ENCODE measurements around the gene SSTR1.

GRCh38 chr14:38204719-38205115, 3.0 kb upstream of the SSTR1 start:
- TF ChIP-seq, protein P1, sequence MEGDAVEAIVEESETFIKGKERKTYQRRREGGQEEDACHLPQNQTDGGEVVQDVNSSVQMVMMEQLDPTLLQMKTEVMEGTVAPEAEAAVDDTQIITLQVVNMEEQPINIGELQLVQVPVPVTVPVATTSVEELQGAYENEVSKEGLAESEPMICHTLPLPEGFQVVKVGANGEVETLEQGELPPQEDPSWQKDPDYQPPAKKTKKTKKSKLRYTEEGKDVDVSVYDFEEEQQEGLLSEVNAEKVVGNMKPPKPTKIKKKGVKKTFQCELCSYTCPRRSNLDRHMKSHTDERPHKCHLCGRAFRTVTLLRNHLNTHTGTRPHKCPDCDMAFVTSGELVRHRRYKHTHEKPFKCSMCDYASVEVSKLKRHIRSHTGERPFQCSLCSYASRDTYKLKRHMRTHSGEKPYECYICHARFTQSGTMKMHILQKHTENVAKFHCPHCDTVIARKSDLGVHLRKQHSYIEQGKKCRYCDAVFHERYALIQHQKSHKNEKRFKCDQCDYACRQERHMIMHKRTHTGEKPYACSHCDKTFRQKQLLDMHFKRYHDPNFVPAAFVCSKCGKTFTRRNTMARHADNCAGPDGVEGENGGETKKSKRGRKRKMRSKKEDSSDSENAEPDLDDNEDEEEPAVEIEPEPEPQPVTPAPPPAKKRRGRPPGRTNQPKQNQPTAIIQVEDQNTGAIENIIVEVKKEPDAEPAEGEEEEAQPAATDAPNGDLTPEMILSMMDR (conservative IDR thresholded peaks at IDR 0.05; ENCODE audit: low read depth, low read length): no peak
- TF ChIP-seq EZH2phosphoT487 (IDR thresholded peaks at IDR 0.05; ENCODE audit: borderline replicate concordance, low read length) (no peak), EZH2 (IDR thresholded peaks at IDR 0.05; ENCODE audit: low read length, unreplicated experiment) (no peak)

Data from PC-3 (cell line).